DMS153 (cell line): Measurements from ENCODE around the gene DDX25.
"Not testable (repeated sequence)": the region's sequence is repeated elsewhere in the genome, so short reads cannot be mapped to it uniquely, and the experiment has no call there.

Source experiments
- DNase-seq: peaks from one replicate; lab custom pipeline; 2025; lab: John Stamatoyannopoulos, UW

The DDX25 gene

DNA sequence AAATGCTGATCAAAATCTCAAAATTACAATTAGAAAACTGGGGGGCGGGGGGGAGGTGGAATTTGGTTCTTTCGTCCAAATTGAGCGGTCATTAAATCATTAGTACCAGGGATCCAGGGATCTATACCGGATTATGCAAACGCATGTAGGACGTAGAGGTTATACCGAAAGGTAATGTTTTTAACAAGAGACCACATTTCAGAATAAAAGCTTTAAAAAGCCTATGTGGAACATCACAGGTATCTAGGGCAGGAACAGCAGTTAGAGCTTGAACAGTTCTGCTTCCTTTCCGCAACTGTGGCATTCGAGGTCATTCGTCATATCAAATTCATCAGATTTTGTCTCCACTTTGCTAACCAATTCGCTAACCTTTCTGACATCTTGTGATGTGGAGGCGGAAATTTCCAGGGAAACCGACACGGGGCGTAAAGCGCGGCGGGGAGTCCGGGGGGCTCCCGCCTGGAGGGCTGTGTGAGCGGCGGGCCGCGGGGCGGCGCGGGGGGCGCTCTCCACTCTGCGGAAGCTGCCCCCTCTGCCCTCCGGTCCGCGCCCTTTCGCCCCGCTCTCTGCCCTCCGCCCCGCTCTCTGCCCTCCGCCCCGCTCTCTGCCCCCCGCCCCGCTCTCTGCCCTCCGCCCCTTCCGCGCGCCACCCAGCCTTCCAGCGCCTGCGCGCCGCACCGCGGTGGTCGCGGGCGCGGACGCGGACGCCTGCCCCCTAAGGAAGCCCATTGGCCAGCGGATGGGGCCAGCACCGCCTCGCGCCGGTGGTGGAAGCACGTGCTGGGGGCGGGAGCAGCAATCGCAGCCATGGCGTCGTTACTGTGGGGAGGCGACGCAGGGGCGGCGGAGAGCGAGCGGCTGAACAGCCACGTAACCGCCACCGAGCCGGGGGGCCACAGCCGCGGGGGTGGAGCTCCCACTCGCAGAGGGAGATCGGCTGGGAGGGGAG, at the start of gene DDX25:
DDX25 (plus strand) TSS at position 798 of the 949 bp plus-strand sequence; CDS start at position 808, 10 bp downstream.
- DNase-seq, result peak; percentile 26

DNA sequence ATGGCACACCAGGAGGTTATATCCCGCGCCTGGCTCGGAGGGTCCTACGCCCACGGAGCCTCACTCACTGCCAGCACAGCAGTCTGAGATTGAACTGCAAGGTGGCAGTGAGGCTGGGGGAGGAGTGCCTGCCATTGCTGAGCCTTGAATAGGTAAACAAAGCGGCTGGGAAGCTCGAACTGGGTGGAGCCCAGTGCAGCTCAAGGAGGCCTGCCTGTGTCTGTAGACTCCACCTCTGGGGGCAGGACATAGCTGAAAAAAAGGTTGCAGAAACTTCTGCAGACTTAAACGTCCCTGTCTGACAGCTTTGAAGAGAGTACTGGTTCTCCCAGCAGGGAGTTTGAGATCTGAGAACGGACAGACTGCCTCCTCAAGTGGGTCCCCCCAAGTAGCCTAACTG, 46.6 kb upstream of the DDX25 start:
- not testable (repeated sequence) for DNase-seq

DNA sequence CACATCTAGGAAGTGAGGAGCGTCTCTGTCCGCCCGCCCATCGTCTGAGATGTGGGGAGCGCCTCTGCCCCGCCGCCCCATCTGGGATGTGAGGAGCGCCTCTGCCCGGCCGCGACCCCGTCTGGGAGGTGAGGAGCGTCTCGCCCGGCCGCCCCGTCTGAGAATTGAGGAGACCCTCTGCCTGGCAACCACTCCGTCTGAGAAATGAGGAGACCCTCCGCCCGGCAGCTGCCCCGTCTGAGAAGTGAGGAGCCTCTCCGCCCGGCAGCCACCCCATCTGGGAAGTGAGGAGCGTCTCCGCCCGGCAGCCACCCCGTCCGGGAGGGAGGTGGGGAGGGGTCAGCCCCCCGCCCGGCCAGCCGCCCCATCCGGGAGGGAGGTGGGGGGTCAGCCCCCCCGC, 41.5 kb upstream of the DDX25 start:
- not testable (repeated sequence) for DNase-seq

DNA sequence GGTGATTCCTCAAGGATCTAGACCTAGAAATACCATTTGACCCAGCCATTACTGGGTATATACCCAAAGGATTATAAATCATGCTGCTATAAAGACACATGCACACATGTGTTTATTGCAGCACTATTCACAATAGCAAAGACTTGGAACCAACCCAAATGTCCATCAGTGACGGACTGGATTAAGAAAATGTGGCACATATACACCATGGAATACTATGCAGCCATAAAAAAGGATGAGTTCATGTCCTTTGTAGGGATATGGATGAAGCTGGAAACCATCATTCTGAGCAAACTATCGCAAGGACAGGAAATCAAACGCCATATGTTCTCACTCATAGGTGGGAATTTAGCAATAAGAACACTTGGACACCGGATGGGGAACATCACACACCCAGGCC, 39.0 kb upstream of the DDX25 start:
- not testable (repeated sequence) for DNase-seq

DNA sequence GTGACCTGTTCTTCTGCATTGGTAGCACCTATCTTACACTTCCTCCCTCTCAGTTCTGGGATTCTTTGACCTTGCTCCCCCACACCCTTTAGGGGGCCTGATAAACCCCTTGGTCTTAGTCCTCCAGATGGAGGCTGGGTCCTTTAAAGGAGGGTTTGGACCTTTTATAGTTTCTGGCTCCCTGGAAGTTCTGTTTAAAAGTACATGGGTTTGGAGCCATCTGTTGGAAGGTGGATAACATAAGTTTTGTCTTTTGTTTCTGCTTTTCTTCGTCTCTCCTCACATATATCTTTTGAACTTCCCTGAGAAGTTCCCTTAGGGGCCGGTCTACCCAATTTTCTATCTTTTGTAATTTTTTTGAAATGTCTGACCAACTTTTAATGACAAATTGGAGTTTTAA, 34.8 kb upstream of the DDX25 start:
- DNase-seq, result no peak

DNA sequence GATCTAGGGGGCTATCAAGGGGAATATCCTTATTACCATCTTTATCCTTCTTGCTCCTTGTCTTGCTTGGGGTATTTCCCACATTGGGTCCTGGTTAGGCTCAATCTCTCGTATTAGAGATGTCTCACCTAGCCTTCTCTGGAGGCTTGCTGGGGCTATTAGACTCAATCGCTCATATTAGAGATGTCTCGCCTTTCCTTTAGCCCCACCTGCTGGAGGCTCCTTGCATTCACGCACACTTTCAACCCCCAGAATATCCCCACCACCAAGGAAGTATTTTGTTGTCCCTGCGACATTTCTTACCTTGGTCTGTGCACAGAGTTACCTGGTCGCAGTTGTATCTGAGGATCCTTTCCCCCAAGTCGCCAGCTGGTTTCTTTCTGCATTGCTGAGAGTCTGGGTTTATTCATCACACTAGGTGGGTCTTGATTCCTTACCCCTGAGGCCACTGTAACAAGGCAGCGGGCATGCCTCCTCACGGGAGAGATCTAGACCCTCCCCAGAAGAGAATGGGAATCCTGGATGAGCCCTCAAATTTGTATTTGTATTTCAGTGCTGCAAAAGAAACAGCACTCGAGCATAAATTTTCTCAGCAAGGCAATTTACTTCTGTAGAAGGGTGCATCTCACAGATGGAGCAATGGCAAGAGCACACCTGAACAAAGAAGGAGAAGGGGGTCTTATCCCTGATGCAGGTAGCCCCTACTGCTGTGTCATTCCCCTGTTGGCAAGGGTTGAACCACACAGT, 32.7 kb upstream of the DDX25 start:
- DNase-seq, result no peak

DNA sequence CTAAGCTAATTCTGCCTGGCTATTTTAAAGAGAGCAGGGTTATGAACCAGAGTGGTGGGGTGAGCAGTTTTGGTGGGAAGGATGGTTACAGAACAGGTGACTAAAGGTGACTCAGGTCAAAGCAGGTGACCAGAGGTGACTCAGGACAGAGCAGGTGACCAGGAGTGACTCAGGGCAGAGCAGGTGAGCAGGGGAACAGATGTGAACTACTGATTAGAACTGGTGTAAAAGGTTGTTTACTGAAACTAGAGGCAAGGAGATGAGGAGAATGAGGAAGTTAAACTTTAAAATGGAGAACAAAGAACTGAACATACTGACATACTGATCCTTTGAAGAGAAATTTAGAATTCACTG, 32.2 kb upstream of the DDX25 start:
- DNase-seq, result no peak

DNA sequence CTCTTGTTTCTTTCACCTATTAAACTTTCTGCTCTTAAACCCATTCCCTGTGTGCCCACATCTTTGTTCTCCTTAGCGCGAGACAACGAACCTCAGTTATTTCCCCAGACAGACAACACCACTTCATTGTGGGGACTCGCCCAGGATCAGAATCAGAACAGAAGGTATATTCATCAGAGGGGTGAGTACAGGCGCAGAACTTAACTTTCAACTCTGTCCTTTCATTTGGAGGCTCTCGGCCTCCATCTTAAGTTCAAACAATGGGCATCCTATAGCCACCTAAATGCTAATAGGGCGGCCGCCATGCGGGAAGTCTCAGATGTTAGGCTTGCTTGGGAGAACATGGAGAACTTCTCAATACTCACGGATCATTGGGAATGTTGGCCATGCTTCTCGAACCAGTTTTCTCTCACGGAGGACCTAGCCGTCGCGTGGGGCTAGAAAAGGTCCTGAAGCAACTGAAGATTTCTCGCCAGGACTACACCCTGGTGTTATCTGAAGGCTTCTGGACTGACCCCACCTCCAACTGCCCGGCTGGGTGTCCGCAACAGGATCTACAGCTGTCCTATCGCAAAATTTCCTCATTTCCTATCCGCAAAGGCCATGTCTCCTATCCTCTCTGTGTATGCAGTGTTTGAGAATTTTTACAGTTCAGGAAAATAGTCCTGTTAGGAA, 30.3 kb upstream of the DDX25 start:
- DNase-seq, result no peak

DNA sequence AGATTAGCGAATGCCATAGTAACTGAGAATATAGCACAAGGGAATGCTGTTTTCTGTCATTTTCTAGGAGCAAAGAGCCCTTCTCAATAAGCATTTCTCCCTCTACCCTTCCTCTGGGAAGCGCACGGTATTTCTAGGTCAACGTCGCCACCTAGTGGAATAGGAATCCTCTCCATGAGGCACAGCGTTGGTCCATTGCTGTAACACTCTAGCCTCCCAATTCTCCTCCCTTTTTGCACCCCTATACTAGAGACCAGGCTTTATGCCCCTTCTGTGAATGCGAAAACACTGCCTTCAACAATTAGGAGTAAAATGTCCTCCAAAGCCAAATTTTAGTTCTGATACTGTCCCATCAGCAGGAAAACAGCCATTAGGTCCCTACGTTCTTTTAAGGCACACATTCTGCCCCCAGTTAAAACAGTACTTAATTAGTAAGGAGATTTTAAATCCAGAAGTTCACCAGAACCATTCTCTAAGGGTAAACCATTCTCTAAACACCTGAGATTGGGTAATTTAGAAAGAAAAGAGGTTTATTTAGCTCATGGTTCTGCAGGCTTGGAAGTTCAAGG, 29.7 kb upstream of the DDX25 start:
- DNase-seq, result peak; percentile 43

DNA sequence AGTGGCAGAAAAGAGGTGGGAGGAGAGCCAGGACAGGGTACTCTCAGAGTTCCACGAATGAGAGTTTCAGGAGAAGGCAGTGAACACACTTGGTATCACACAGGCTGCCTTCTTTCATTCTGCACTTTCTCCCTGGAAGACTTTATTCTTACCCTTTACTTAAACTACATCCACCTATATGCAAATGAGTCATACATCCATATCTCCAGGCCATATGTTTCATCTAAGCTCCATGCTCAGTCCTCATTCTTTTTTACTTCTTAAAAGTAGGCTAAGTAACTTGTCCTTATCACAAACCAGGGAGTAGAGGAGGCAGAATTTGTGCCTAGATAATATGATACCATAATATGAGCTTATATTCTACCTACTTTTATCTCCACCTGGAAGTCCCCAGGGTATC, 23.0 kb upstream of the DDX25 start:
- no peak for DNase-seq

DNA sequence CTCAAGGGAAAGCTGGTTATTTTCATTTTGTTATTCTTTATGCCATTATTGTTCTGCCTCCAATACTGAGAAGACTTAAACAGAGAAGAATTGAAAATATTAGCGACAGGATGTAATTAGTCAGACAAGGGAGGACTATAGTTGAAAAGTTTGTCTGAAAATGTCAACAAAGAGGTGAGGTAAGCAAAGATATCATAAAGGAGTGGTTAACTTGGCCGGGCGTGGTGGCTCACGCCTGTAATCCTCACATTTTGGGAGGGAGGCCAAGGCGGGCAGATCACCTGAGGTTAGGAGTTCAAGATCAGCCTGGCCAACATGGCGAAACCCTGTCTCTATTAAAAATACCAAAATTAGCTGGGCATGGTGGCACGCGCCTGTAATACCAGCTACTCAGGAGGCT, 20.9 kb upstream of the DDX25 start:
- no peak for DNase-seq

DNA sequence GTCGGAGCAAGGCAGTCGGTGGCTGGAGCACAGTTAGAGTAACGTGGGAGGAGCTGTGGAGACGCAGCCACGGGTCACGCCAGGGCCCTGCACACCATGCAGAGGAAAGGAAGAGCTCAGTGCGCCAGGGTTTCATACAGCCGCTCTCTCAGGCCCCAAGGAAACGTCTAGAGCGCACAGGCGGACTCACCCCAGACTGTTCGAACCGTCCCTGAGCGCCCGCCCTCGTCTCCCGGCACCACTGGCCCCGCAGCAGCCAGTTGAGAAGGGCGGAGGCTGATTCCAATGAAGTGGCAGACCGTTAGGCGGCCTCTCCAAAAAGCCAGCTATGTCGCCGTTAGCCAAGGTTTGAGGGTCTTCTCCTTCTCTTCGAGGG, 17.3 kb upstream of the DDX25 start:
- DNase-seq, result peak; percentile 59

DNA sequence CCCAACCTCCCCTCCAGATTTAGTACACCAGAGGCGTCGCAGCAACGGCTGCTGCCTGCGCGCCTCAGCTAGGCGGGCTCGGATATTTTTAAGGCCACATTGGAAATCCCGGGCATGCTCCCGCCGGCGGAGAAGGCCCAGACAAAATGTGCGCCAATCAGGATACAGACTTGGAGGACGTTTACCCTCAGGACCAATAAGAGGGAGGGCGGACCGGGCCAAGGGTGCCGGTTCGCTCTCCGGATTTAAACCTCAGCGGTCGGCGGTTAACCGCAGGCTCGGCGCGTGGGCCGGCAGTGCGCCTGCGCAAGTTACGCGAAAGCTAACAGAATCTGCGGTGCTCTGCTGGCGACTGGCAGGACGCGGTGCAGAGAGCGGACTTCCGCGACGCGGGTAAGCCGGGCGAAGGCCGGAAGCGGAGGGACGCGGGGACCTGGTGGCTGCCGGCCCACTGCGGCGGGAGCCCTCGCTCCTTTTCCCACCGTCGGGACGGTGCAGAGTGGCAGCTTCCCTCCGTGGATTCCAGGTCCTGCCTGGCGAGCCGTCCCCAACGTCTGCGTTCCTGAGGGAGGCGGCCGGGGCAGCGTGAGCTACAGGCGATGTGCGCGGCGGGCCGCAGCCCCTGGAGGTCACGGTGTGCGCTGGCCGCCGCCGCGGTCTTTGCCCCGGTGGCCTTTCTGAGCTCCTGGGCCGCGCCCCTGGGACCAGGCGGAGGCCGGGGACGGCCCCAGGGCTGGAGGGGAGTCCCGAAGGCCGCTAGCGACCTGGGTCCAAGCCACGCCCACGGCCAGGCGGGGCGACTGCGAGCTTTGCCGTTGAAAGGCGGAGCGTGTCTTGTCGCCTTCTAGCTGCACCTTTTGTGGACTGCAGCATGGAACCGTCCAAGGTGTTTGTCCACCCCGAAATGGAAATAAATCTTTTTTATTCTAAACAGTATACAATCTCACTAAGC, 16.7 kb upstream of the DDX25 start, which contains the start of gene HYLS1:
HYLS1 (plus strand) TSS at position 296 of the 952 bp plus-strand sequence. CDS start 11,701 bp downstream, outside the sequence.
- DNase-seq, result peak; percentile 97

DNA sequence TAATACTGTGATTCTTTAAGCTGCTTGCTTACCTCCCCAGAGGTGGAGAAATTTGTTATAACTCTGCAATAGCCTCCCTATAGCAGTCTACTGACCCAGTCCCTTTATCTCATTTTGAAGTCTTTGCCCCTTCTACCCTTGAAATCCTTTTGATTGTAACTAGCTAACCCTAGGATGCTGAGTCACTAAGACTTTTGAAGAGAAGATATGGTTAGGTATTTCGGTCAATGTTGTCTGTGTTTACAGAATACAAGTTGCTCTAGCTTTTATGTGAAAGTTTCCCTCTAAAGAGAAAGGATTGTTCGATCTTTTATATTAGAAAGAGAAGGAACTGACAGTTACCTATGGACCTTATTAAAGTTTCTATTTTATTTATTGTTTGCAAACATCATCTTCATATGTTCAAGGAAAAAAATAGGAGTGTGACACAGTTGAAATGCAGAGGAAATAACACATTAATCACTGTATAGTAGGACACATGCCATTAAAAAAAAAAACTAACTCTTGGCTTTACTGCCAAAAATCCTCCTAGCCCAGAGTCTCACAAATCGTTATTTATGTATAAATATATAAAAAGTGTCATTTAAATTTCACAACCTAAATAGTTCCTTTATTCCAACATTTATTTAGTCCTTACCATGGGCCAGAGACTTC, 13.7 kb upstream of the DDX25 start:
- no peak for DNase-seq

DNA sequence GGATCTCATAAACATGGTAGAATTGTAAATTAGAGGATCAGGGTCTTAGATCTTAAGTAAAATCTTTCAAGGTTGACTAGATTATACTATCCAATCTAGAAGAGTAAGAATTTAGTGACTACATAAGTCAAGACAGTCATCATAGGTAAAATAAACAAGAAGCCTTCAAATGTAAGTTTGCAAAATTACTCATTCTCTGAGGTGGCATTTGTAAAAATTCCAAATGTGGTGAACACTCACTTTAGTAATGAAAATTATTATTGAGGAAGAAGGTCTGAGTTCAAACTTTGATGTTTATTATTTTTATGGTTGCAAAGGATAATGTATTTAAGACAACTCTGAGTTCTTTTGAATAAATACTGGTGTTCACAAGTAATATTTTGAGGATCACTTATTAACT, 12.2 kb upstream of the DDX25 start:
- DNase-seq, result no peak

DNA sequence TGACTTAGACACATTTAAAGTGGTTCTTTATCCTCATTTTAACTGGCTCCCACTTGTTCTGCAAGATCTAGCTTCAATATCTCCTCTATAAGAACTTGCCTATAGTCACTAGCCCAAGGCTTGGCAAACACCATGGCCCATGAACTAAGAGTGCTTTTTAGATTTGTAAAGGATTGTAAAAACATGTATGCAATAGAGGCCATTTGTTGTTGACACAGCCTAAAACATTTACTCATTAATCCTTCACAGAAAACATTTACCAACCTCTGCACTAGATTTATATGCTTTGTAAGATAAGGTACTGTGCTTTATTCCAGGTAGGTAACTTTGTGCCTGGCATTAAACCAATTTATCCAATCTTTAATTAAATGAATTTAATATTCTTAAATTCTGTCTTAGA, 11.3 kb upstream of the DDX25 start:
- DNase-seq, result no peak

DNA sequence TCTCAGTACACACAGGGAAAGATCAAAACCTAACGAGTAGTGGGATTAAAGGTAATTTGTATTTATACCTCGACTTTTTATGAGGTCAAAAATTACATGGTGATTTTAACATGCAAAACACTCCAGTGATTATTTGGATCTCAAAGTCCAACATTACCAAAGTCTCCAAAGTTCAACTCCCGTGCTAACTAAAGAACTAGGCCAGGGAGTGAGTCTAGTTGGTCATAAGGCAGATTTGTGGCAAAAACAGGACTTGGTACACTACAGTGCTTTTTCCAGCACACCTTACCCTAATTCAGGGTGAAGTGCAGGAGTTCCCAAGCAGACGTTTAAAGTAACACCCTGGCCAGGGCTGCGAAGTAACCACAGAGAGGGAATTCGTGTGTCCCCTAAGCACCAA, 2.4 kb upstream of the DDX25 start:
- DNase-seq, result no peak

DNA sequence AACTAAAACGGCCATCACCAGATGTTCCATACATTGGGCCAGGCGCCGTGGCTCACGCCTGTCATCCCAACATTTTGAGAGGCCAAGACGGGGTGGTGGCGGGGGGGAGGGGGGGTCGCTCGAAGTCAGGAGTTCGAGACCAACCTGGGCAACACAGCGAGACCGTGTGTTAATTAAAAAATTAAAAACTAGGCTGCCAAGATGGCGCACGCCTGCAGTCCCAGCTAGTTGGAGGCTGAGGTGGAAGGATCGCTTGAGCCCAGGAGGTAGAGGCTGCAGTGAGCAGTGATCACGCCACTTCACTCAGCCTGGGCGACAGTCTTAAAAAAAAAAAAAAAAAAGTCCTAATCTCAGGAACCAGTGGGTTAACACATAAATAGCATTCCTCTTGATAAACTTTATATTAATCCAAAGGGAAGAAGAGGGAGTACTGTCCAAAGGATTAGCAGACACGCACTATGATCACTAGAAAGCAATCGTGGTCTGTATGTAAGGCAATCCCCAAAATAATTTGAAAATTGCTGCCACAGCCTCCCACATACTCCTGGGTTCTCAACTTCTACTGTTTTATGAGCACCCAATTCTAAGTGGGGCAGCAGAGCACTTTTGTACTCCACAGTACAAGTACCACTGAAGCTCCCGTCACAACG, 1.9 kb upstream of the DDX25 start:
- DNase-seq, result no peak

DNA sequence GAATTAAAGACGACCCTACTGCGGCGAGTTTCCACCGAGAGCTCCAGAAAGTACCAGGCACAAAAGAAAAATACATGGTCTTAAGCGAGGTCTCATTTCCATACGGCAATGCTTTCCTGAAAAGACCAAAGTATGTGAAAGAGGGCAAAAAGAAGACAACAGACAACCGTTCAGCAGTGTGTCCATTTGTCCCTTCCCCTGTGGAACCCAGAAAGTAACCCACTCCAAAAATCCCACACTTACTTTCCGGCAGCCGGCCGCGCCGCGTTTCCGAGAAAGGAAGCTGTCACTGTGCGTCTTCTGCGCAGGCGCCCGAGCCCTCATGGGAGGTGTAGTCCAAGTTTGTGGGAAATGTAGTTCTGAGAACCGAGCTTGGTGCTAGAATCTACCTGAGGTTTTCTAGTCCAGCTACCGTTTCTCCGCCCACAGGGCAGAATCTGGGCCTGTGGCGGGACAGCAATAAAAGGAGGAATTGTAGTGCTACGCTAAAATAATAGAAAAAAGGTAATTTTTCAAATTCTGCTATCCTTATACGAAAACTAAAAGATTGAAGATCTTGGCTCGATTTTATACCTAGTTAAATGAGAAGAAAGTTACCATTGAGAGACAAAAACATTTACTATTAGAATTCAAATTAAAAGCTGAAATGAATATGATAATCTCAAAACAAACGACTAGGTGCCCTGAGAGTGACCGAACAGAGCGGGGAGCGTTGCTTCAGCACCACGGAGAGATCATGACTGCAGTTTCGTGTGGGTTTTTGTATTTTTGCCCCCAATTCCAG, 1.2 kb upstream of the DDX25 start, which contains the start of gene PUS3:
PUS3 (minus strand) TSS at position 280 of the 784 bp plus-strand sequence. CDS start 6,922 bp downstream, outside the sequence.
- peak; percentile 80 for DNase-seq
